Fibroblast of mammary gland (primary cell): ENCODE data around the gene TMEM208.

Experiments
- DNase-seq: peaks from one replicate; pipeline ENCODE4 v3.0.0-alpha.2; 2010; ENCODE audit warnings: low read depth
- H3K4me3 ChIP-seq: 2 replicates; pipeline ENCODE4 v1.5.1; 2011; ENCODE audit warnings: low read depth, mild to moderate bottlenecking, low read length, moderate library complexity; ENCODE audit not compliant: control insufficient read depth
- CTCF ChIP-seq: conservative IDR thresholded peaks from 2 replicates; pipeline ENCODE4 v1.5.1; 2011; ENCODE audit warnings: low read depth, low read length, inconsistent platforms; ENCODE audit not compliant: control insufficient read depth, insufficient read depth

TMEM208 gene

GRCh38 chr16:67277294-67277998 lies 50.5 kb downstream of the TMEM208 start:
- DNase-seq = peak; percentile 99
- H3K4me3 ChIP-seq = peak overlapping the region; percentile 78
- TF ChIP-seq CTCF = no peak

GRCh38 chr16:67277999-67278772 lies 51.3 kb downstream of the TMEM208 start:
- peak overlapping the region; percentile 78 for H3K4me3 ChIP-seq
- DNase-seq = peak; percentile 94
- no peak for TF ChIP-seq CTCF
